ENCODE data around the gene USP17L5.
"Not testable (repeated sequence)": the region's sequence is repeated elsewhere in the genome, so short reads cannot be mapped to it uniquely, and the experiment has no call there.

Gene USP17L5, protein sequence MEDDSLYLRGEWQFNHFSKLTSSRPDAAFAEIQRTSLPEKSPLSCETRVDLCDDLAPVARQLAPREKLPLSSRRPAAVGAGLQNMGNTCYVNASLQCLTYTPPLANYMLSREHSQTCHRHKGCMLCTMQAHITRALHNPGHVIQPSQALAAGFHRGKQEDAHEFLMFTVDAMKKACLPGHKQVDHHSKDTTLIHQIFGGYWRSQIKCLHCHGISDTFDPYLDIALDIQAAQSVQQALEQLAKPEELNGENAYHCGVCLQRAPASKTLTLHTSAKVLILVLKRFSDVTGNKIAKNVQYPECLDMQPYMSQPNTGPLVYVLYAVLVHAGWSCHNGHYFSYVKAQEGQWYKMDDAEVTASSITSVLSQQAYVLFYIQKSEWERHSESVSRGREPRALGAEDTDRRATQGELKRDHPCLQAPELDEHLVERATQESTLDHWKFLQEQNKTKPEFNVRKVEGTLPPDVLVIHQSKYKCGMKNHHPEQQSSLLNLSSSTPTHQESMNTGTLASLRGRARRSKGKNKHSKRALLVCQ

DNA sequence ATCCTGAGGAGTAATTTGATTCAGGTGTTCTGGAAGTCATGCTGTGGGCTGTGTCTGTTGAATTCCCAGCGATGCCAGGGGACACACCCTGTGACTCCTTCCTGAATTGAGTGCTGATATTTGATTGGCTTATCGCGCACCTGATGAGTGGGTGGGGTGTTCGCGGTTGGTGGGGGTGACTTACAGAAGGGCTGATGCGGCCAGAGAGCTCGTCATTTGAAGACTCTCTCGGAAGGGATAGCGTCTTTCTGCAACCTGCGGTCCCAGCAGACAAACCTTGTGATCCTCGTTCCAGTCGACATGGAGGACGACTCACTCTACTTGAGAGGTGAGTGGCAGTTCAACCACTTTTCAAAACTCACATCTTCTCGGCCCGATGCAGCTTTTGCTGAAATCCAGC, at the start of gene USP17L5:
Gene USP17L5 (plus strand): TSS at position 301 of the 400 bp plus-strand sequence. CDS start 0 bp downstream, at position 301.
- not testable (repeated sequence) for DNase-seq

DNA sequence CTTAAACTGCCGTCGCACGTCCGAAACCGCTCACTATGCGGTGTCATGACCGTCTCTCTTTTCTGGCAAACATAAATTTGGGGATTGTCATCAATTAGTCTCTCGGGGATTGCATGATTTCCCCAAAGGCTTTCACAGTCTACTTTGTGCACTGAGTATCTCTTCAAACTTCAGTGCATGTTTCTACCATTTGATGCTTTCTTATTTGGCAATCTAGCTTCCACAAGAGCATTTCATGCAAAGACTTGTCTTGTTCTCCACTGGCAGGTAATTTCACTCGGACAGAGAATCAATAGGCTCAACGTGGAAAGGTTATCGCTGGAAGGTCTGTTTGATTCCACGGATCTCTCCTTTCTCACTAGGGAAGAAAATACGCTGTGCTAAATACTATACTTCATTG, 15.0 kb upstream of the USP17L5 start:
- DNase-seq: not testable (repeated sequence)

DNA sequence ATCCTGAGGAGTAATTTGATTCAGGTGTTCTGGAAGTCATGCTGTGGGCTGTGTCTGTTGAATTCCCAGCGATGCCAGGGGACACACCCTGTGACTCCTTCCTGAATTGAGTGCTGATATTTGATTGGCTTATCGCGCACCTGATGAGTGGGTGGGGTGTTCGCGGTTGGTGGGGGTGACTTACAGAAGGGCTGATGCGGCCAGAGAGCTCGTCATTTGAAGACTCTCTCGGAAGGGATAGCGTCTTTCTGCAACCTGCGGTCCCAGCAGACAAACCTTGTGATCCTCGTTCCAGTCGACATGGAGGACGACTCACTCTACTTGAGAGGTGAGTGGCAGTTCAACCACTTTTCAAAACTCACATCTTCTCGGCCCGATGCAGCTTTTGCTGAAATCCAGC, 14.3 kb upstream of the USP17L5 start, which contains the start of gene USP17L24:
Gene USP17L24 (plus strand): TSS at position 301 of the 400 bp plus-strand sequence. CDS start 0 bp downstream, at position 301.
- not testable (repeated sequence) for DNase-seq

DNA sequence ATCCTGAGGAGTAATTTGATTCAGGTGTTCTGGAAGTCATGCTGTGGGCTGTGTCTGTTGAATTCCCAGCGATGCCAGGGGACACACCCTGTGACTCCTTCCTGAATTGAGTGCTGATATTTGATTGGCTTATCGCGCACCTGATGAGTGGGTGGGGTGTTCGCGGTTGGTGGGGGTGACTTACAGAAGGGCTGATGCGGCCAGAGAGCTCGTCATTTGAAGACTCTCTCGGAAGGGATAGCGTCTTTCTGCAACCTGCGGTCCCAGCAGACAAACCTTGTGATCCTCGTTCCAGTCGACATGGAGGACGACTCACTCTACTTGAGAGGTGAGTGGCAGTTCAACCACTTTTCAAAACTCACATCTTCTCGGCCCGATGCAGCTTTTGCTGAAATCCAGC, 9.6 kb upstream of the USP17L5 start, which contains the start of gene USP17L25:
Gene USP17L25 (plus strand): TSS at position 301 of the 400 bp plus-strand sequence. CDS start 0 bp downstream, at position 301.
- DNase-seq: not testable (repeated sequence)

DNA sequence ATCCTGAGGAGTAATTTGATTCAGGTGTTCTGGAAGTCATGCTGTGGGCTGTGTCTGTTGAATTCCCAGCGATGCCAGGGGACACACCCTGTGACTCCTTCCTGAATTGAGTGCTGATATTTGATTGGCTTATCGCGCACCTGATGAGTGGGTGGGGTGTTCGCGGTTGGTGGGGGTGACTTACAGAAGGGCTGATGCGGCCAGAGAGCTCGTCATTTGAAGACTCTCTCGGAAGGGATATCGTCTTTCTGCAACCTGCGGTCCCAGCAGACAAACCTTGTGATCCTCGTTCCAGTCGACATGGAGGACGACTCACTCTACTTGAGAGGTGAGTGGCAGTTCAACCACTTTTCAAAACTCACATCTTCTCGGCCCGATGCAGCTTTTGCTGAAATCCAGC, 4.8 kb upstream of the USP17L5 start, which contains the start of gene USP17L26:
Gene USP17L26 (plus strand): TSS at position 301 of the 400 bp plus-strand sequence. CDS start 0 bp downstream, at position 301.
- DNase-seq: not testable (repeated sequence)

DNA sequence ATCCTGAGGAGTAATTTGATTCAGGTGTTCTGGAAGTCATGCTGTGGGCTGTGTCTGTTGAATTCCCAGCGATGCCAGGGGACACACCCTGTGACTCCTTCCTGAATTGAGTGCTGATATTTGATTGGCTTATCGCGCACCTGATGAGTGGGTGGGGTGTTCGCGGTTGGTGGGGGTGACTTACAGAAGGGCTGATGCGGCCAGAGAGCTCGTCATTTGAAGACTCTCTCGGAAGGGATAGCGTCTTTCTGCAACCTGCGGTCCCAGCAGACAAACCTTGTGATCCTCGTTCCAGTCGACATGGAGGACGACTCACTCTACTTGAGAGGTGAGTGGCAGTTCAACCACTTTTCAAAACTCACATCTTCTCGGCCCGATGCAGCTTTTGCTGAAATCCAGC, 4.6 kb downstream of the USP17L5 start, which contains the start of gene USP17L27:
Gene USP17L27 (plus strand): TSS at position 301 of the 400 bp plus-strand sequence. CDS start 0 bp downstream, at position 301.
- DNase-seq: not testable (repeated sequence)

DNA sequence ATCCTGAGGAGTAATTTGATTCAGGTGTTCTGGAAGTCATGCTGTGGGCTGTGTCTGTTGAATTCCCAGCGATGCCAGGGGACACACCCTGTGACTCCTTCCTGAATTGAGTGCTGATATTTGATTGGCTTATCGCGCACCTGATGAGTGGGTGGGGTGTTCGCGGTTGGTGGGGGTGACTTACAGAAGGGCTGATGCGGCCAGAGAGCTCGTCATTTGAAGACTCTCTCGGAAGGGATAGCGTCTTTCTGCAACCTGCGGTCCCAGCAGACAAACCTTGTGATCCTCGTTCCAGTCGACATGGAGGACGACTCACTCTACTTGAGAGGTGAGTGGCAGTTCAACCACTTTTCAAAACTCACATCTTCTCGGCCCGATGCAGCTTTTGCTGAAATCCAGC, 9.4 kb downstream of the USP17L5 start, which contains the start of gene USP17L28:
Gene USP17L28 (plus strand): TSS at position 301 of the 400 bp plus-strand sequence. CDS start 0 bp downstream, at position 301.
- not testable (repeated sequence) for DNase-seq

DNA sequence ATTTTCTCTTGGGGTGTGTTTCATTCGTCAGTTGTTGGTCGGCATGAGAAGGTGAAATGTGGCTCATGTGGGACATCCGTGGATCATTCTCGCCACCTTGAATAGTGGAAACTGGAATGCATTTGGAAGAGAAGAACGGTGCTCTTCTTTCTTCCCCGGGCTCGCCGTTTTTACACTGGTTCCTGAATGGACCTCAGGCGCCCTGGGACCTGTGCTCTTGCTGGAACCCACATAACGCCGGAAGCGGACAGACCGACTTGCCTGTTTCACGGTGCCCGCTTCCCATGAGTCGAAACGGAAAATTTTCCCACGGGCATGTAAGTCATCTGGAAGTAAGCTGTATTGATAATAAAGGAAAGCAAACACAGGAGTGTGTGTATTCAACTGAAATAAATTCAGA, 11.7 kb downstream of the USP17L5 start:
- not testable (repeated sequence) for DNase-seq

DNA sequence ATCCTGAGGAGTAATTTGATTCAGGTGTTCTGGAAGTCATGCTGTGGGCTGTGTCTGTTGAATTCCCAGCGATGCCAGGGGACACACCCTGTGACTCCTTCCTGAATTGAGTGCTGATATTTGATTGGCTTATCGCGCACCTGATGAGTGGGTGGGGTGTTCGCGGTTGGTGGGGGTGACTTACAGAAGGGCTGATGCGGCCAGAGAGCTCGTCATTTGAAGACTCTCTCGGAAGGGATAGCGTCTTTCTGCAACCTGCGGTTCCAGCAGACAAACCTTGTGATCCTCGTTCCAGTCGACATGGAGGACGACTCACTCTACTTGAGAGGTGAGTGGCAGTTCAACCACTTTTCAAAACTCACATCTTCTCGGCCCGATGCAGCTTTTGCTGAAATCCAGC, 14.1 kb downstream of the USP17L5 start, which contains the start of gene USP17L29:
Gene USP17L29 (plus strand): TSS at position 301 of the 400 bp plus-strand sequence. CDS start 0 bp downstream, at position 301.
- DNase-seq: not testable (repeated sequence)

DNA sequence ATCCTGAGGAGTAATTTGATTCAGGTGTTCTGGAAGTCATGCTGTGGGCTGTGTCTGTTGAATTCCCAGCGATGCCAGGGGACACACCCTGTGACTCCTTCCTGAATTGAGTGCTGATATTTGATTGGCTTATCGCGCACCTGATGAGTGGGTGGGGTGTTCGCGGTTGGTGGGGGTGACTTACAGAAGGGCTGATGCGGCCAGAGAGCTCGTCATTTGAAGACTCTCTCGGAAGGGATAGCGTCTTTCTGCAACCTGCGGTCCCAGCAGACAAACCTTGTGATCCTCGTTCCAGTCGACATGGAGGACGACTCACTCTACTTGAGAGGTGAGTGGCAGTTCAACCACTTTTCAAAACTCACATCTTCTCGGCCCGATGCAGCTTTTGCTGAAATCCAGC, 23.6 kb downstream of the USP17L5 start, which contains the start of gene USP17L30:
Gene USP17L30 (plus strand): TSS at position 301 of the 400 bp plus-strand sequence. CDS start 0 bp downstream, at position 301.
- not testable (repeated sequence) for DNase-seq

DNA sequence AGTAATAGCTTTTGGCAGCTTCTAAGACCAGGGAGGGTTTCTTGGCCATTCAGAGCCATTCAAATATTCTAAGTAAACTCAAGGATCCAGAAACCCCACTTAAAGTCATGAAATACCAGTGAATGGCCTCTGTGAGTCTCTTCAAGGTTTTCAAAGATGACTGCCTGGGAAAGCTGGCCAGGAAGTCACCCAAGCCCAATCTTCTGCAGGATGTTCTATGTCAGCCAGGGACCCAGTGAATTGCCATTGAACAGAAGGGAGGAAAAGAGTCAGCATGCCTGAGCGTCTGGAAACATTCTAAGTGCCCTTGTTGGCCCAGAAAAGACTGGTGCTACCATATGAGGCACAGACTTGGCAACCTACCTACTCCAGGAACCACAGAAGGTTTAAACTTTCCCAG, 40.7 kb downstream of the USP17L5 start:
- not testable (repeated sequence) for DNase-seq

DNA sequence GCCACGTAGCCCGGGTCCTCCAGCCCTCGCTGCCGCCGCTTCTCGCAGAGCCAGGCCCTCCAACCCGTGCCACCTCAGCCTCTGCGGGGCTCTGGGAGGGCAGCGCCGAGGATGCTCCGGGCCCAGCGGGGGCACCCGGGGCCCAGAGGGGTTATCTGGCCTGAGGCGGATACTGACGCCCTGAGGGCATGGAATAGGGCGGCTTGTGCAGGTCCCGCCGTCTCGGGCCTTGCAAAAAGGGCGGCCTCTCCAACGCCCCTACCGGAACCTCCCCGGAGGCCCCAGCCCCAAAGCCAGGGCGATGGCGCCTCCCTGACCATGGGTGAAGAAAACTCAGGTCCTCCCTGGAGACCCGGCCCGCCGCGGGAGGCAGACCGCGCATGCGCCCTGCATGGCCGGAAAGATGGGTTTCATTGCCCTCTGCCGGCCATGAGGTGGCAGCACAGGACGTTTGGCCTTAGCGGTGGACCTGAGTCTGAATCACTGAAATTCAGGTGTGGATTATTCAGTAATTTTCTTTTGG, 41.9 kb downstream of the USP17L5 start:
- DNase-seq: peak; percentile 71

DNA sequence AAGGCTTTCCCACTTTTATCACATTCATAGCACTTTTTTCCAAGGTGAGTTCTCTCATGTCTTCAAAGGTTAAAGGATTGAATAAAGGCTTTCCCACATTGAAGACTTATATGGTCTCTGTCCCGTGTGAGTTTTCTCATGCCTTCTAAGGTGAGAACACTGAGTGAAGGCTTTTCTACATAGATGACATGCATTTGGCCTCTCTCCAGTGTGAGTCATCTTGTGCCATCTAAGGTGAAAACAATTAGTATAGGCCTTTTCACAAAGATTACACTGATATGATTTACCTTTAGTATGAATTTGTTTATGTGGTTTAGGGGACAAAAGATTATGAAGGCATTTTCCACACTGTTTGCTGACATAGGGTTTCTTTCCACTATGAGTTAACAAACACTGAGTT, 44.9 kb downstream of the USP17L5 start:
- no peak for DNase-seq

DNA sequence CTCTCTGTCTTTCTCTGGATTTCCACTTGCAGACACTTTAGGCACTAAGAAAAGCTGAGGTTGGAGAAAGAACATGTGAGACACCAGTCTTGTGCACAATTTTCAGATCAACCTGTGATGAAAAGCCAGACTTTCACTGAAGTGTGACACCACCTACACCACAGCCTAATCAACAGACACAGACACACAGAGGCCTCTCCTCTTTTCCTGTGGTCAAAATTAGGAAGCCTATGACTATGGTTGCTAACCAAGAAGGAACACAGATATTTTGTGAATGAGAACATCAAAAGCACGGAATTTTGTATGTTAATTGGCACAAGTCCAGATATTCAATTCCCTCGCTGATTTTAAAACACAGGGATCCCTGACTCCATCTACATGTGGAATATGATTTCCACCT, 49.8 kb downstream of the USP17L5 start:
- DNase-seq: not testable (repeated sequence)

All from activated CD8-positive, alpha-beta memory T cell treated with anti-CD3 and anti-CD28 coated beads for 24 hours (primary cell).